SJCRH30 (cell line): Measurements from ENCODE around the gene CDHR5. TPM values are rescaled to one million over a fixed set of nuclear protein-coding genes. Genes with fewer than 3 reads are reported as not detected.
"Not testable (repeated sequence)": the region's sequence is repeated elsewhere in the genome, so short reads cannot be mapped to it uniquely, and the experiment has no call there.

ENCODE experiments used
- DNase-seq, 2 experiments: peaks; one replicate each; pipeline ENCODE4 v3.0.0-alpha.2; 2015 to 2020
- H3K27ac ChIP-seq: fragments of 250-450 bp; sonication (Bioruptor Pico); 2 replicates; pipeline ENCODE4 v1.5.1; 2020; ENCODE audit warnings: mild to moderate bottlenecking, moderate library complexity
- H3K27me3 ChIP-seq: fragments of 250-450 bp; sonication (Bioruptor Pico); 2 replicates; pipeline ENCODE4 v1.5.1; 2020; ENCODE audit warnings: mild to moderate bottlenecking, moderate library complexity
- H3K36me3 ChIP-seq: fragments of 250-450 bp; sonication (Bioruptor Pico); 2 replicates; pipeline ENCODE4 v1.5.1; 2020; ENCODE audit warnings: mild to moderate bottlenecking, moderate library complexity
- H3K4me1 ChIP-seq: fragments of 250-450 bp; sonication (Bioruptor Pico); 2 replicates; pipeline ENCODE4 v1.5.1; 2020; ENCODE audit warnings: mild to moderate bottlenecking, moderate library complexity
- H3K4me3 ChIP-seq: fragments of 250-450 bp; sonication (Bioruptor Pico); 2 replicates; pipeline ENCODE4 v1.5.1; 2020; ENCODE audit warnings: mild to moderate bottlenecking, moderate library complexity
- H3K9me3 ChIP-seq: fragments of 250-450 bp; sonication (Bioruptor Pico); replicated peaks from 2 replicates; pipeline ENCODE4 v1.5.1; 2020; ENCODE audit warnings: mild to moderate bottlenecking, moderate library complexity
- total RNA-seq: library from RNA; depleted of rRNA; stranded (reverse); fragments of >200 nt; shearing (Covaris generic); gene quantifications from 2 replicates; pipeline ENCODE4 v1.2.3, GENCODE V29; 2014

Gene CDHR5
- total RNA-seq, 1 experiment from 2014 or later: not detected

DNA sequence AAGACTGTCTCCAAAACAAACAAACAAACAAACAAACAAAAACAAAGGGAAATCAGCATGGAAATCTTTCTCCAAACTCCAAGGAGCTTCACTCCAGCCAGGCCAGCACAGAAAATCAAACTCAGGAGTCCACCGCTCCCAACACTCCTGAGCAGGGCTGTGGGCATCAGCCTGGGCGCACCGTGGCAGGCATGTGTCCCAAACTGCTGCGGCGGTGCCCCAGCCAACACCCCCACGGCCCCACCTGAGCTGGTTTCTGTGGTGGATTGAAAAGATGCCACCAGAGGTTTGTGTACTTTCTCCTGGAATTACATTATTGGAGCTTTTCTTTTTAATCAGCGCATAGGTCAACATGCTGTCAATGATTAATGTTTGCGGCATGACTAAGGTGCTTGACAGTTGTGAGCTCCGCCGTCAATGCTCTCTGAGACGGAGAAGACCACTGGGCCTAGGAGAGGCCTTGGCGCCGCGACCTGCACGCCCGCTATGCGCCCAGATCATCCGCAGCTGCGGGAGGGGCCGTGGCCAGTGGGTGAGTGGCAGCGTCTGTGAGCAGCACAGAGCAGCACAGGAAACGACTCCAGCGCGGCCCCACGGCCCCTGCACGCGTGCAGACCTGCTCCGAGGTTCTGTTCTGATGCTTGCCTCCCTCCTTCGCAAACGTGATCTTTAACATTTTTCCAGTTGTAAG lies 30.4 kb upstream of the CDHR5 start:
- Histone ChIP-seq H3K9me3 (no peaks in the 10 kb centered on the region), H3K27ac (no peak overlapping the region), H3K36me3 (peaks cover 9% of the 10 kb centered on the region; the same call in 1 of the 2 replicates), H3K4me1 (no peaks in the 10 kb centered on the region), H3K4me3 (no peak overlapping the region), H3K27me3 (no peaks in the 10 kb centered on the region)
- DNase-seq: no peak

DNA sequence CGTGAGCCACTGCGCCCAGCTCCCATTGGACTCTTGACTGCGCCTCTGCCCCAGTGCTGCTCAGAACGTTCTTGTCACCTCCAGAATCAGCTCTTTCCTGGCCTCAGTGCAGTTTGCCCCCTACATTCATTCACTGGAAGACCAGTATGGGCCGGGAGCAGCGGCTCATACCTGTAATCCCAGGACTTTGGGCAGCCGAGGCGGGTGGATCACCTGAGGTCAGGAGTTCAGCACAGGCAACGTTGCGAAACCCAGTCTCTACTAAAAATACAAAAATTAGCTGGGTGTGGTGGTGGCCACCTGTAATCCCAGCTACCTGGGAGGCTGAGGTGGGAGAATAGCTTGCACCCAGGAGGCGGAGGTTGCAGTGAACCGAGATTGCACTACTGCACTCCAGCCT lies 29.7 kb upstream of the CDHR5 start:
- H3K36me3 ChIP-seq, H3K4me3 ChIP-seq: not testable (repeated sequence)

DNA sequence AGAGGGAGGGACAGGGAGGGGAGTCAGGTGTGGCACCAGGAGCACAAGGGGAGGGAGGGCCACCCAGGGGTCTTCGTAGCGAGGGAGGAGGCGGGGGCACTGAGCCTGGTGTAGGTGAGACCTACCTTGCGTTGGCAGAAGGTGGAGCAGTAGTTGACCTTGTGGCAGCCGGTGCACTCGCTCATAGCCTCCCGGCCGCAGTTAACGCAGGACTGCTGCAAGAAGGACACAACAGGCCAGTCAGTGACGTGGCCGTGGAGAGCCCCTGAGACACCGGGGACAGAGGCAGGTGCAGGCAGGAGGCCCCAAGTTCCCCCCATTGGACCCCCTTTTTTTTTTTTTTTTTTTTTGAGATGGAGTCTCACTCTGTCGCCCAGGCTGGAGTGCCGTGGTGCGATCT lies 29.1 kb upstream of the CDHR5 start:
- no peaks in the 10 kb centered on the region for H3K9me3 ChIP-seq
- no peaks in the 10 kb centered on the region for H3K27me3 ChIP-seq
- DNase-seq: no peak
- H3K36me3 ChIP-seq: peaks cover 6% of the 10 kb centered on the region; the same call in 1 of the 2 replicates
- no peak overlapping the region for H3K4me3 ChIP-seq
- no peak overlapping the region for H3K27ac ChIP-seq
- H3K4me1 ChIP-seq: no peaks in the 10 kb centered on the region

More for the DNA sequence above, 29.7 kb upstream of the CDHR5 start:
- not testable (repeated sequence) for H3K27ac ChIP-seq, H3K4me1 ChIP-seq, H3K27me3 ChIP-seq, DNase-seq, H3K9me3 ChIP-seq

DNA sequence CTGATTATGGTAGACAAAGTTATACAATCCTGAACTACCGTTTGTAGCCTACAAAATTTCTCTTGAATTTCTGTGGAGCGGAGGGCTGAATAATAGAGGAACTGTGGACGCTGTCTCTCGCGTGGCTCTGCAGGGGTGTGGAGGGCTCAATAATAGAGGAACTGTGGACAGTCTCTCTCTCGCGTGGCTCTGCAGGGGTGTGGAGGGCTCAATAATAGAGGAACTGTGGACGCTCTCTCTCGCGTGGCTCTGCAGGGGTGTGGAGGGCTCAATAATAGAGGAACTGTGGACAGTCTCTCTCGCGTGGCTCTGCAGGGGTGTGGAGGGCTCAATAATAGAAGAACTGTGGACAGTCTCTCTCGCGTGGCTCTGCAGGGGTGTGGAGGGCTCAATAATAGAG lies 28.4 kb upstream of the CDHR5 start:
- not testable (repeated sequence) for H3K4me1 ChIP-seq, DNase-seq, H3K27me3 ChIP-seq, H3K9me3 ChIP-seq, H3K4me3 ChIP-seq, H3K36me3 ChIP-seq, H3K27ac ChIP-seq

DNA sequence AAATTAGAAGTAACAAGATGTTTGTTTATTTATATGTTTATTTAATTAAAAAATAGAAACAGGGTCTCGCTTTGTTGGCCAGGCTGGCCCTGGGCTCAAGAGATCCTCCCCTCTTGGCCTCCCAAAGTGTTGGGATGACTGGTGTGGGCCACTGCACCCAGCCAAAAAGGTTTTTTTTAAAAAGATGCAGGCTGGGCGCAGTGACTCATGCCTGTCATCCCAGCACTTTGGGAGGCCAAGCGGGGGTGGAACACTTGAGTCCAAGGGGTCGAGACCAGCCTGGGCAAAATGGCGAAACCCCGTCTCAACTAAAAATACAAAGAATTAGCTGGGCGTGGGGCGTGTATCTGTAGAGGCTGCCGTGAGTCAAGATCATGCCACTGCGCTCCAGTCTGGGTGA lies 25.7 kb upstream of the CDHR5 start:
- Histone ChIP-seq H3K4me1 (no peaks in the 10 kb centered on the region), H3K27ac (no peak overlapping the region), H3K9me3 (no peaks in the 10 kb centered on the region), H3K36me3 (peaks cover 6% of the 10 kb centered on the region; the same call in 1 of the 2 replicates), H3K27me3 (no peaks in the 10 kb centered on the region), H3K4me3 (no peak overlapping the region)
- no peak for DNase-seq

DNA sequence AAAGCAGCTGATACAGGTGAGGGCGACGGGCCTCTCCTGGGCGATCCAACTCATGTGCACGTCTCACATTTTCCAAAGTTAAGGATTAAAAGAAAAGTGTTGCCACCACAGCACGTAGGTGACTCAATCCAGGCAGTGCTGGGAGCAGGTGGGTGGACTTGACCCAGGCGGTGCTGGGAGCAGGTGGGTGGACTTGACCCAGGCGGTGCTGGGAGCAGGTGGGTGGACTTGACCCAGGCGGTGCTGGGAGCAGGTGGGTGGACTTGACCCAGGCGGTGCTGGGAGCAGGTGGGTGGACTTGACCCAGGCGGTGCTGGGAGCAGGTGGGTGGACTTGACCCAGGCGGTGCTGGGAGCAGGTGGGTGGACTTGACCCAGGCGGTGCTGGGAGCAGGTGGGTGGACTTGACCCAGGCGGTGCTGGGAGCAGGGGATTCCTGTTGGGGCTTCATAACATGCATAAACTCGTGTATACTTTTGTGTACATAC lies 23.0 kb upstream of the CDHR5 start:
- H3K27me3 ChIP-seq, H3K4me1 ChIP-seq, H3K36me3 ChIP-seq, H3K4me3 ChIP-seq, DNase-seq, H3K9me3 ChIP-seq, H3K27ac ChIP-seq: not testable (repeated sequence)

DNA sequence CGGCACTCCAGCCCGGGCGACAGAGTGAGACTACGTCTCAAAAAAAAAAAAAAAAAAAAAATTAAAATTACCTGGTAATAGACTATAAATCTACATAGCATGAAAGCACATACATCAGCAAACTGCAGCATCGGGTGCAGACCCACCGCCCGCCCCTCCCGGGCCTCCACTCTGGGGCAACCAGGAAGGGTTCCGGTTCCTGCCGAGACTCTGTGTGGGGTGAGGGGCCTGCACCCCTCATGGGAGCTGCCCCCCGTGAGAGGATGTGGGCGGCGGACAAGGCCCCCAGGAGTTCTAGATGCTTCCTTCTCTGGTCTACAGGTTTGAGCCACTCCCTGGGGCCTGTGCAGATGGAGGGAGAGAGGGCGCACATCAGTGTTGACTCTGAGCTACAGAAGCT lies 21.5 kb upstream of the CDHR5 start:
- Histone ChIP-seq H3K4me3 (no peak overlapping the region), H3K27ac (no peak overlapping the region), H3K9me3 (no peaks in the 10 kb centered on the region), H3K27me3 (no peaks in the 10 kb centered on the region), H3K4me1 (no peaks in the 10 kb centered on the region), H3K36me3 (peaks cover 6% of the 10 kb centered on the region; the same call in 1 of the 2 replicates)
- no peak for DNase-seq

DNA sequence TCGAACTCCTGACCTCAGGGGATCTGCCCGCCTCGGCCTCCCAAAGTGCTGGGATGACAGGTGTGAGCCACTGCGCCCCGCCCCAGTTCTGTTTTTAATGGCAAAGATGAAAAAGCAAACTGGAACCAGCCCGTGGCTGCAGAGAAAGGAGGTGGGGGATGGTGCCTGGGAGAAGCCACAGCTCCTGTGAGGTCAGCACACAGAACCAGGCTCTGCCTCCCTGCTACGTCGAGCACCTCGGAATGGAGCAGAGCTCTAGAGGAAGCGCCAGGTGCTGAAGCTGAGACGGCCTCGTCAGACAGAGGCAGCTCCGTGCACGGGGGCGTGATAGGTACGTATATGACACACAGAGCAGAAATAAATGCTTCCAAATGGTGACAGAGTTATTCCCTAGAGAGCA lies 20.8 kb upstream of the CDHR5 start:
- Histone ChIP-seq H3K9me3 (no peaks in the 10 kb centered on the region), H3K4me1 (no peaks in the 10 kb centered on the region), H3K4me3 (no peak overlapping the region), H3K27ac (no peak overlapping the region), H3K36me3 (peaks cover 2% of the 10 kb centered on the region; the same call in 1 of the 2 replicates), H3K27me3 (no peaks in the 10 kb centered on the region)
- no peak for DNase-seq

DNA sequence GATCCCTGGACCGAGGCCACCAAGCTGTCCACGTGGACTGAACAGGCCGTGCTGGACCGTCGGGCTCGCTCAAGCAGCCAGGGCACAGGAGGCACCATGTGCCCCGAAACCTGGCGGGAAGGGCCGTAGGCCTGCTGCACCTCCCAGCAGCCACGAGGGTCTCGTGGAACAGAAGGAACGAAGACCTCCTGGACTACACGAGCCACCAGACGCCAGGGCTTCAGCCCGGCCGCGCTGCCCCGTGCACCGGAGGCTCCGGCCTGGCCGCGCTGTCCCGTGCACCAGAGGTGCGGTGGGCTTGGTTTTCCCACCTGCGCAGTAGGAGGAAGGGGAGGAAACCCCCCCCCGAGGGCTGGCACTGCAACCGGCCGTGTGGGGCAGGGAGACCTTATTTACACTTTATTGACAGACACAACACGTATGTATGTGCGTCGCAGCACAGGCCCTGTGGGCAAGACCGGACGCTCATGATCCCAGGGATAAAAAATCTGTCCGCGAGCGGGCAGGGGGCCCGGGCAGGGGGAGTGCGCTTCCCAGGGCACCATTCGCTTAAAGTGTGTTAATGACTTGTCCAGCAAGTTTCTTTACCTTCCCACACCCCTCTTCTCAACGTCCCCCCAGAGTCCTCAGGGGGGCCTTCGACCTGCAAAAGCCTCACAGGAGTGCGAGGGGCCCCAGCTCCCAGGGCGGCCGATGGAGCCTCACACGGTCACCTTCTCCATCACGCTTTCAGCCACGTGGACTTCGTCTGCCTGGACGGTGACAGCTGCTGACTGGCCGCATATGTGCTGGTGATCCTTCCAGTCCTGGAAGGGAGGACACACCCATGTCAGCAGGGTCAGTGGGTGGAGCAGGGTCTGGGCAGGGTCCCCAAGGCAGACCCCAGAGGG lies 19.3 kb upstream of the CDHR5 start:
- no peak for DNase-seq
- Histone ChIP-seq H3K4me3 (no peak overlapping the region), H3K9me3 (no peaks in the 10 kb centered on the region), H3K27me3 (no peaks in the 10 kb centered on the region), H3K4me1 (no peaks in the 10 kb centered on the region), H3K36me3 (no peaks in the 10 kb centered on the region; the same call in 1 of the 2 replicates), H3K27ac (no peak overlapping the region)

DNA sequence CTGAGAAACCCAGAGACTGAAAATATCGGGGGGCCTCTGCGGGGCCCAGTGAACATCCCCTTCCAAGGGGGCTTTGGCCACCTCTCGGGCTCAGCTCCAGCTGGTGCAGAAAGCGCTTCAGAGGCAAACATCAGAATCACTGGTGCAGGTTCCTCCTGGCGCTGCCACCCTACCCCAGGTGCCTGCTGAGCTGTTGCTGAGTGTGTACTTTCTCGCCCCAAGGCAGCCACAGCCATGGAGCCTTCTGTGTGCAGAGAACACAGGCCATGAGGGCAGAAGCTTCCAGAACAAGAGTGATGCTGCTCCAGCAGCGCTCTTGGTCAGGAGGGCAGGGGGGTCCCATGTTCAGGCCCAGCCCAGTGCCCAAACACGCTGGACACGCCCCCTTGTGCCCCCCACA lies 18.6 kb upstream of the CDHR5 start:
- no peaks in the 10 kb centered on the region for H3K27me3 ChIP-seq
- no peaks in the 10 kb centered on the region for H3K9me3 ChIP-seq
- H3K4me1 ChIP-seq: no peaks in the 10 kb centered on the region
- DNase-seq: no peak
- H3K27ac ChIP-seq: no peak overlapping the region
- no peak overlapping the region for H3K4me3 ChIP-seq
- no peaks in the 10 kb centered on the region; the same call in 1 of the 2 replicates for H3K36me3 ChIP-seq

DNA sequence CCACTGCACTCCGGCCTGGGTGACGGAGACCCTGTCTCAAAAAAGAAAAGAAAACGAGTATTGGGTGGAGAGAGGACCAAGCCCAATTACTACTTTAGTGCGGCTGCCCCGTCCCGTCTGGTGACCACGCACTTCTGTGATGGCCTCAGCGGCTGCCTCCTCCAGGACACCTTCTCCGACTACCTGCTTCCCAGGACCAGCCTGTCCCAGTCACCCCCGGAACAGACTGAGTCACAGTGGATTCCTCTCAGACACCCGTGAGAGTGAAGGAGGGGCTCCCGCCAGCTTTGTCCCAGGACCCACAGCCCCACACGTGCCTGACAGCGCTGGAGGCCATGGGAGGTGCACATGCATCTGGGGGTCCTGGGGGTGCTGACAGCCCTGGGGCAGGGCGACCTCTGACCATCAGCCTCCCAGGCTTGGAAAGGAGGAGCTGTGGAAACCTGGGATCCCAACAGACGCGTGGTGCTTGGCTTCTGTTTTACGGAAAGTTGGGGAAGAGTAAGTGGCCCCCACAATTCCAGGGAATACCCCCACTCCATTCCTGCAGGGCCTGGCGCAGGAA lies 17.1 kb upstream of the CDHR5 start:
- Histone ChIP-seq H3K9me3 (no peaks in the 10 kb centered on the region), H3K4me3 (no peak overlapping the region), H3K36me3 (no peaks in the 10 kb centered on the region; the same call in 1 of the 2 replicates), H3K27me3 (no peaks in the 10 kb centered on the region), H3K4me1 (no peaks in the 10 kb centered on the region), H3K27ac (no peak overlapping the region)
- DNase-seq: no peak

DNA sequence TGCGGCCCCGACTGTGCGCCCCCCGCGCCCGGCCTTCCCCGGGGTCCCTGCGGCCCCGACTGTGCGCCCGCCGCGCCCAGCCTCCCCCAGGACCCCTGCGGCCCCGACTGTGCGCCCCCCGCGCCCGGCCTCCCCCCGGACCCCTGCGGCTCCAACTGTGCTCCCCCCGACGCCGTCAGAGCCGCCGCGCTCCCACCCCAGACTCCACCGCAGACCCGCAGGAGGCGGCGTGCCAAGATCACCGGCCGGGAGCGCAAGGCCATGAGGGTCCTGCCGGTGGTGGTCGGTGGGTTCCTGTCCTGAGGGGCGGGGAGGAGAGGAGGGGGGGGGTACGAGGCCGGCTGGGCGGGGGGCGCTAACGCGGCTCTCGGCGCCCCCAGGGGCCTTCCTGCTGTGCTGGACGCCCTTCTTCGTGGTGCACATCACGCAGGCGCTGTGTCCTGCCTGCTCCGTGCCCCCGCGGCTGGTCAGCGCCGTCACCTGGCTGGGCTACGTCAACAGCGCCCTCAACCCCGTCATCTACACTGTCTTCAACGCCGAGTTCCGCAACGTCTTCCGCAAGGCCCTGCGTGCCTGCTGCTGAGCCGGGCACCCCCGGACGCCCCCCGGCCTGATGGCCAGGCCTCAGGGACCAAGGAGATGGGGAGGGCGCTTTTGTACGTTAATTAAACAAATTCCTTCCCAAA lies 15.4 kb upstream of the CDHR5 start:
- no peak overlapping the region for H3K27ac ChIP-seq
- no peaks in the 10 kb centered on the region; the same call in 1 of the 2 replicates for H3K36me3 ChIP-seq
- no peak for DNase-seq
- H3K4me1 ChIP-seq: no peaks in the 10 kb centered on the region
- no peaks in the 10 kb centered on the region for H3K27me3 ChIP-seq
- no peaks in the 10 kb centered on the region for H3K9me3 ChIP-seq
- no peak overlapping the region for H3K4me3 ChIP-seq

DNA sequence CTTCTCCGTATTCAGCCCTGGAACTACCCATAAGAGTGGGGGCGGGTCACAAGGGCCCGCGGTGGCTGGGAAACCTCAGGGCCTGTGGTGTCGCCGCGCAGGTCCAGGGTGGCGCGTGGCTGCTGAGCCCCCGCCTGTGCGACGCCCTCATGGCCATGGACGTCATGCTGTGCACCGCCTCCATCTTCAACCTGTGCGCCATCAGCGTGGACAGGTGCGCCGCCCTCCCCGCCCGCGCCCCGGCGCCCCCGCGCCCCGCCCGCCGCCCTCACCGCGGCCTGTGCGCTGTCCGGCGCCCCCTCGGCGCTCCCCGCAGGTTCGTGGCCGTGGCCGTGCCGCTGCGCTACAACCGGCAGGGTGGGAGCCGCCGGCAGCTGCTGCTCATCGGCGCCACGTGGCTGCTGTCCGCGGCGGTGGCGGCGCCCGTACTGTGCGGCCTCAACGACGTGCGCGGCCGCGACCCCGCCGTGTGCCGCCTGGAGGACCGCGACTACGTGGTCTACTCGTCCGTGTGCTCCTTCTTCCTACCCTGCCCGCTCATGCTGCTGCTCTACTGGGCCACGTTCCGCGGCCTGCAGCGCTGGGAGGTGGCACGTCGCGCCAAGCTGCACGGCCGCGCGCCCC lies 14.7 kb upstream of the CDHR5 start:
- H3K27me3 ChIP-seq: no peaks in the 10 kb centered on the region
- DNase-seq: no peak
- H3K36me3 ChIP-seq: no peaks in the 10 kb centered on the region; the same call in 1 of the 2 replicates
- no peaks in the 10 kb centered on the region for H3K4me1 ChIP-seq
- H3K4me3 ChIP-seq: no peak overlapping the region
- H3K9me3 ChIP-seq: no peaks in the 10 kb centered on the region
- H3K27ac ChIP-seq: no peak overlapping the region

DNA sequence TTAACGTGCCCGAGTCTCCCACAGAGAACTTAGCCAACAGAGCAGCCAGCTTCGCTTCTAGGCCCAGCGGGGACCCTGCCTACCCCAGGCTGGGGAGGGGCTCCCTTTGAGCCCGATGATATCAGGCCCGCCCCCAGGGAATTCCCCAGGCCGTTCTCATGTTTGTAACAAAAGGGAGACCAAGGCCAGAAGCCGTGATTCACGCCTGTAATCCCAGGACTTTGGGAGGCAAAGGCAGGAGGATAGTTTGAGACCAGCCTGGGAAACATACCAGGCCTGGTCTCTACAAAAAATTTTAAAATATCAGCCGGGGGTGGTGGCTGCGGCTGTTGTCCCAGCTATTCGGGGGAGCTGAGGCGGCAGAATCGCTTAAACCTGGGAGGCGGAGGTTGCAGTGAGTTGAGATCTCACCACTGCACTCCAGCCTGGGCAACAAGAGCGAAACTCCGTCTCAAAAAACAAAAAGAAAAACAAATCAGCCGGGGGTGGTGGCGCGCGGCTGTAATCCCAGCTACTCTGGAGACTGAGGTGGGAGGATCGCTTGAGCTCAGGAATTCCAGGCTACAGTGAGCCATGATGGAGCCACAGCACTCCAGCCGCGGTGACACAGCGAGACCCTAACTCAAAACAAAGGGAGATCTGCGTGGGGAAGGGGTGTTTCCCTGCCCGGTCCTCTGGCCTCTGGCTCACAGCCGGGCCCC lies 14.0 kb upstream of the CDHR5 start:
- Histone ChIP-seq H3K27me3 (no peaks in the 10 kb centered on the region), H3K4me3 (no peak overlapping the region), H3K9me3 (no peaks in the 10 kb centered on the region), H3K36me3 (no peaks in the 10 kb centered on the region; the same call in 1 of the 2 replicates), H3K27ac (no peak overlapping the region), H3K4me1 (no peaks in the 10 kb centered on the region)
- DNase-seq: no peak
